ENCODE results near the gene IREB2. TPM values are rescaled to one million over a fixed set of nuclear protein-coding genes. Genes with fewer than 3 reads are reported as not detected.

Gene IREB2
- total RNA-seq, 4 donors from 2014 or later, result 18.9 to 37.4 (median 22.0) TPM

GRCh38 chr15:78452485-78452884 lies 14.5 kb downstream of the IREB2 start:
- DNase-seq (no peak), ATAC-seq (no peak)
- H3K4me1 ChIP-seq, result peaks cover 82 to 83% of the 10 kb centered on the region in 2 donors
- H3K27ac ChIP-seq, result no peak overlapping the region
- no peak overlapping the region for H3K4me3 ChIP-seq
- no peaks in the 10 kb centered on the region for H3K27me3 ChIP-seq
- TF ChIP-seq POLR2A (IDR thresholded peaks at IDR 0.05) (no peak), CTCF (IDR thresholded peaks at IDR 0.05 in 4 of 5, conservative IDR thresholded peaks at IDR 0.05 in 1 of 5) (no peak)
- in situ Hi-C loops (cut with MboI; ENCODE audit: low sequenced_read_pairs in 4 of 4) (no loop called here), intact Hi-C loops (cut with DNase I; ENCODE audit: low total_unique reads) (no loop called here)
- no peaks in the 10 kb centered on the region for H3K9me3 ChIP-seq
- H3K36me3 ChIP-seq, result no peaks in the 10 kb centered on the region

- no peaks in the 10 kb centered on the region for H3K36me3 ChIP-seq
- H3K4me3 ChIP-seq, result no peak overlapping the region
- H3K4me1 ChIP-seq, result peaks cover 81 to 82% of the 10 kb centered on the region in 2 donors
- H3K9me3 ChIP-seq, result no peaks in the 10 kb centered on the region
- H3K27ac ChIP-seq, result peak overlapping the region in 2 of 4 donors; percentile 5 to 83
- DNase-seq (no peak), ATAC-seq (no peak)
- TF ChIP-seq CTCF (IDR thresholded peaks at IDR 0.05 in 4 of 5, conservative IDR thresholded peaks at IDR 0.05 in 1 of 5) (no peak), POLR2A (IDR thresholded peaks at IDR 0.05) (no peak)
- intact Hi-C loops (cut with DNase I; ENCODE audit: low total_unique reads), result no loop called here
- in situ Hi-C loops (cut with MboI; ENCODE audit: low sequenced_read_pairs in 4 of 4), result no loop called here
- no peaks in the 10 kb centered on the region for H3K27me3 ChIP-seq
Observed at GRCh38 chr15:78453447-78453846, 15.4 kb downstream of the IREB2 start.

GRCh38 chr15:78454992-78455391 lies 17.0 kb downstream of the IREB2 start:
- H3K4me3 ChIP-seq, result no peak overlapping the region
- TF ChIP-seq POLR2A (IDR thresholded peaks at IDR 0.05), result no peak
- no peak for TF ChIP-seq CTCF (IDR thresholded peaks at IDR 0.05 in 4 of 5, conservative IDR thresholded peaks at IDR 0.05 in 1 of 5)
- DNase-seq (no peak), ATAC-seq (no peak)
- intact Hi-C loops (cut with DNase I; ENCODE audit: low total_unique reads), result no loop called here
- no peaks in the 10 kb centered on the region for H3K36me3 ChIP-seq
- peak overlapping the region; percentile 65 to 83 (median 76) for H3K27ac ChIP-seq
- in situ Hi-C loops (cut with MboI; ENCODE audit: low sequenced_read_pairs in 4 of 4), result no loop called here
- no peaks in the 10 kb centered on the region for H3K27me3 ChIP-seq
- H3K4me1 ChIP-seq, result peaks cover 75 to 79% of the 10 kb centered on the region in 2 donors
- H3K9me3 ChIP-seq, result no peaks in the 10 kb centered on the region

- no peaks in the 10 kb centered on the region for H3K27me3 ChIP-seq
- H3K36me3 ChIP-seq, result no peaks in the 10 kb centered on the region
- peak; percentile 57 to 70 for DNase-seq
- no peak overlapping the region for H3K4me3 ChIP-seq
- ATAC-seq, result peak; percentile 92 to 98
- in situ Hi-C loops (cut with MboI; ENCODE audit: low sequenced_read_pairs in 4 of 4), result no loop called here
- peak overlapping the region; percentile 65 to 83 (median 76) for H3K27ac ChIP-seq
- H3K9me3 ChIP-seq, result no peaks in the 10 kb centered on the region
- H3K4me1 ChIP-seq, result peaks cover 69 to 75% of the 10 kb centered on the region in 2 donors
- TF ChIP-seq POLR2A (IDR thresholded peaks at IDR 0.05) (no peak), CTCF (IDR thresholded peaks at IDR 0.05 in 4 of 5, conservative IDR thresholded peaks at IDR 0.05 in 1 of 5) (no peak)
- intact Hi-C loops (cut with DNase I; ENCODE audit: low total_unique reads), result no loop called here
Observed at GRCh38 chr15:78455749-78456148, 17.7 kb downstream of the IREB2 start.

GRCh38 chr15:78456426-78456825 lies 18.4 kb downstream of the IREB2 start:
- intact Hi-C loops (cut with DNase I; ENCODE audit: low total_unique reads) (no loop called here), in situ Hi-C loops (cut with MboI; ENCODE audit: low sequenced_read_pairs in 4 of 4) (no loop called here)
- no peak overlapping the region for H3K4me3 ChIP-seq
- peaks cover 74 to 81% of the 10 kb centered on the region in 2 donors for H3K4me1 ChIP-seq
- H3K9me3 ChIP-seq, result no peaks in the 10 kb centered on the region
- no peak for DNase-seq
- no peaks in the 10 kb centered on the region for H3K27me3 ChIP-seq
- TF ChIP-seq POLR2A (IDR thresholded peaks at IDR 0.05) (no peak), CTCF (IDR thresholded peaks at IDR 0.05 in 4 of 5, conservative IDR thresholded peaks at IDR 0.05 in 1 of 5) (no peak)
- H3K27ac ChIP-seq, result peak overlapping the region; percentile 65 to 83 (median 76)
- ATAC-seq, result no peak
- no peaks in the 10 kb centered on the region for H3K36me3 ChIP-seq

Measured in gastrocnemius medialis (tissue), 4 donors.